Activated naive CD8-positive, alpha-beta T cell treated with anti-CD3 and anti-CD28 coated beads, Interleukin-2, amount 50 U/mL, for 24 hours (primary cell): ENCODE data around the gene CHMP2A.

Source experiments
- ATAC-seq: fragments of 150-1000 bp; cut with Tn5 transposase; one replicate; pipeline ENCODE4 v1.10.0; 2021
- DNase-seq: peaks from one replicate; pipeline ENCODE4 v3.0.0; 2021
- H3K27ac Mint-ChIP-seq: one replicate; pipeline ENCODE4 v1.8.0; 2021; ENCODE audit warnings: mild to moderate bottlenecking, mixed read lengths
- H3K27me3 Mint-ChIP-seq: one replicate; pipeline ENCODE4 v1.8.0; 2021; ENCODE audit warnings: mixed read lengths
- H3K36me3 Mint-ChIP-seq: one replicate; pipeline ENCODE4 v1.8.0; 2021; ENCODE audit warnings: low read depth, mixed read lengths
- H3K4me1 Mint-ChIP-seq: one replicate; pipeline ENCODE4 v1.8.0; 2021; ENCODE audit warnings: mixed read lengths
- H3K4me3 Mint-ChIP-seq: one replicate; pipeline ENCODE4 v1.8.0; 2021; ENCODE audit warnings: mild to moderate bottlenecking, moderate library complexity, mixed read lengths
- H3K9me3 Mint-ChIP-seq: one replicate; pipeline ENCODE4 v1.8.0; 2021; ENCODE audit warnings: mixed read lengths

The CHMP2A gene

DNA sequence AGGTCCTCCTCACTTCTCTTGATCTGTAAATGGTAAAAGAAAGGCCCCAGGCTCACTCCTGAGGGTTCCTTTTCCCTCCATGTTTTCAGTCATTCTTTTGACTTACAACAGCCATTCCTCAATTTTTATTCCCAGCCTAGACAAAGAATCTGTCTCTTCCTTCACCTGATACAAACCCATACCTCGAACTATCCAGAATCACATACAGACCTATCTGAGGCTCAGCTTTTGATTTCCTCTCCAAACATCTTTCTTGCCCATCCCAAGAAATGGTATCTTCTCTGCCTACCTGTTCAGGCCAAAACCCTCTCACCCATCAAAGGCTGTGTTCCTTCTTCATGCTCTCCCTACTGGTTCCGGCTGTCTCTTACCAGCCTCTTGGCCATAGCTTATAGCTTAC is 2.2 kb downstream of the CHMP2A start:
- Mint-ChIP-seq H3K27me3 (no peaks in the 10 kb centered on the region), H3K4me3 (peak overlapping the region; percentile 99), H3K4me1 (peaks cover 58% of the 10 kb centered on the region), H3K36me3 (peaks cover 73% of the 10 kb centered on the region), H3K9me3 (no peaks in the 10 kb centered on the region), H3K27ac (peak overlapping the region; percentile 69)
- DNase-seq, result no peak
- no peak for ATAC-seq

- Mint-ChIP-seq H3K27ac (no peak overlapping the region), H3K36me3 (peaks cover 74% of the 10 kb centered on the region), H3K9me3 (no peaks in the 10 kb centered on the region), H3K27me3 (no peaks in the 10 kb centered on the region), H3K4me1 (peaks cover 58% of the 10 kb centered on the region), H3K4me3 (no peak overlapping the region)
- ATAC-seq (no peak), DNase-seq (no peak)
These were observed 3.1 kb downstream of the CHMP2A start for GRCh38 chr19:58551577-58552471.

- Mint-ChIP-seq H3K4me1 (peaks cover 58% of the 10 kb centered on the region), H3K36me3 (peaks cover 74% of the 10 kb centered on the region), H3K4me3 (no peak overlapping the region), H3K9me3 (no peaks in the 10 kb centered on the region), H3K27ac (peak overlapping the region; percentile 62), H3K27me3 (no peaks in the 10 kb centered on the region)
- ATAC-seq (no peak), DNase-seq (no peak)
These were observed 3.8 kb downstream of the CHMP2A start for GRCh38 chr19:58551123-58551497.

GRCh38 chr19:58550362-58551122 is 4.4 kb downstream of the CHMP2A start:
- DNase-seq (no peak), ATAC-seq (no peak)
- Mint-ChIP-seq H3K4me3 (no peak overlapping the region), H3K27ac (peak overlapping the region; percentile 62), H3K4me1 (peaks cover 62% of the 10 kb centered on the region), H3K9me3 (no peaks in the 10 kb centered on the region), H3K36me3 (peaks cover 76% of the 10 kb centered on the region), H3K27me3 (no peaks in the 10 kb centered on the region)

DNA sequence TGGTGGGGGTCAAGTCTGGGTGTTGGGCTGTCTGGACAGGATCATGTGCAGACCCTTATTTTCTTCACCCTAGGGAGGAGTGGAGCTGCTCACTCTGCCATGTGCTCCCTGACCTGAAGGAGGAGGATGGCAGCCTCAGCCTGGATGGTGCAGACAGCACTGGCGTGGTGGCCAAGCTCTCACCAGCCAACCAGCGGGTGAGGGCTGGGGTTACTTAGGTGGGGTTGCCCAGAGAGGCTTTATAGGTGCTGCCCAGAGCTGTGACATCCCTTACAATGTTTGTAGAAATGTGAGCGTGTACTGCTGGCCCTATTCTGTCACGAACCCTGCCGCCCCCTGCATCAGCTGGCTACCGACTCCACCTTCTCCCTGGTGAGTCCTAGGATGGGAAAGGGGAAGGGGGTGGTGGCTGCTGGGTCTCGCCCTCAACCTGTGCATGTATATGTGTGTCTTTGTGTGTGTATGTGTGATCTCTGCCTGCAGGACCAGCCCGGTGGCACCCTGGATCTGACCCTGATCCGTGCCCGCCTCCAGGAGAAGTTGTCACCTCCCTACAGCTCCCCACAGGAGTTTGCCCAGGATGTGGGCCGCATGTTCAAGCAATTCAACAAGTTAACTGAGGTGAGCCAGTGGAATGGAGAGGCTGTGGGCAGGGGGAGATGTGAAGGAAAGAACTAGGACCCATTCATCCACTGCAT is 5.1 kb downstream of the CHMP2A start:
- no peak for ATAC-seq
- peak overlapping the region; percentile 59 for H3K27ac Mint-ChIP-seq
- H3K36me3 Mint-ChIP-seq, result peaks cover 75% of the 10 kb centered on the region
- H3K9me3 Mint-ChIP-seq, result no peaks in the 10 kb centered on the region
- DNase-seq, result no peak
- H3K27me3 Mint-ChIP-seq, result no peaks in the 10 kb centered on the region
- peaks cover 58% of the 10 kb centered on the region for H3K4me1 Mint-ChIP-seq
- no peak overlapping the region for H3K4me3 Mint-ChIP-seq

- Mint-ChIP-seq H3K36me3 (peaks cover 70% of the 10 kb centered on the region), H3K9me3 (no peaks in the 10 kb centered on the region), H3K4me3 (no peak overlapping the region), H3K27ac (no peak overlapping the region), H3K27me3 (no peaks in the 10 kb centered on the region), H3K4me1 (peaks cover 51% of the 10 kb centered on the region)
- ATAC-seq (no peak), DNase-seq (no peak)
These were observed 5.8 kb downstream of the CHMP2A start for GRCh38 chr19:58548859-58549663.

DNA sequence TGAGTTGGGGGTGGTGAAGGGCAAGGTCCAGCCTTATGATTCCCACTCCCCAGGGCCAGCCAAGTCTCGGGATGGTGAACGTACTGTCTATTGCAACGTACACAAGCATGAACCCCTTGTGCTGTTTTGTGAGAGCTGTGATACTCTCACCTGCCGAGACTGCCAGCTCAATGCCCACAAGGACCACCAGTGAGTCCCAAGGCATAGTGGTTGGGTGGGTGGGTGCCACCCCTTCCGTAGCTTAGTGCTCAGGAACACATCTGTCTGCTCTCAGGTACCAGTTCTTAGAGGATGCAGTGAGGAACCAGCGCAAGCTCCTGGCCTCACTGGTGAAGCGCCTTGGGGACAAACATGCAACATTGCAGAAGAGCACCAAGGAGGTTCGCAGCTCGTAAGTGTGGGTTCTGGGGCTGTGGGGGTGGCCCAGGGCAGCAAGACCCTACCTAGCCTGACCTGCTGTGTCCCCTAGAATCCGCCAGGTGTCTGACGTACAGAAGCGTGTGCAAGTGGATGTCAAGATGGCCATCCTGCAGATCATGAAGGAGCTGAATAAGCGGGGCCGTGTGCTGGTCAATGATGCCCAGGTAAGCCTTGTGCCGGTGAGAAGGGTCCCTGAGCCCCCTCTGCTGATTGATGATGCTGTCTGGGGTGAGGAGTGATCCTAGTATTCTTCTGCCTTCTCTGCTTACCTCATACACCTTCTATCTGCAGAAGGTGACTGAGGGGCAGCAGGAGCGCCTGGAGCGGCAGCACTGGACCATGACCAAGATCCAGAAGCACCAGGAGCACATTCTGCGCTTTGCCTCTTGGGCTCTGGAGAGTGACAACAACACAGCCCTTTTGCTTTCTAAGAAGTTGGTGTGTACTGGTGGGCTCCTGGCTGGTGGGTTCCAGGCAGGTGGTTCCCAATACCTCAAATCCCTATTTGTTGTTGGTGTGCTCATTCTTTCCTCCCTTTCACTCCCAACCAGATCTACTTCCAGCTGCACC is 7.3 kb downstream of the CHMP2A start:
- ATAC-seq (no peak), DNase-seq (no peak)
- Mint-ChIP-seq H3K27me3 (peaks cover 7% of the 10 kb centered on the region), H3K4me1 (peaks cover 47% of the 10 kb centered on the region), H3K27ac (peak overlapping the region; percentile 75), H3K4me3 (peak overlapping the region; percentile 96), H3K9me3 (no peaks in the 10 kb centered on the region), H3K36me3 (peaks cover 60% of the 10 kb centered on the region)

GRCh38 chr19:58546019-58546530 is 8.8 kb downstream of the CHMP2A start:
- ATAC-seq, result no peak
- peak overlapping the region; percentile 96 for H3K4me3 Mint-ChIP-seq
- peak overlapping the region; percentile 92 for H3K27ac Mint-ChIP-seq
- H3K36me3 Mint-ChIP-seq, result peaks cover 49% of the 10 kb centered on the region
- peaks cover 45% of the 10 kb centered on the region for H3K4me1 Mint-ChIP-seq
- no peaks in the 10 kb centered on the region for H3K9me3 Mint-ChIP-seq
- H3K27me3 Mint-ChIP-seq, result peaks cover 8% of the 10 kb centered on the region
- no peak for DNase-seq

DNA sequence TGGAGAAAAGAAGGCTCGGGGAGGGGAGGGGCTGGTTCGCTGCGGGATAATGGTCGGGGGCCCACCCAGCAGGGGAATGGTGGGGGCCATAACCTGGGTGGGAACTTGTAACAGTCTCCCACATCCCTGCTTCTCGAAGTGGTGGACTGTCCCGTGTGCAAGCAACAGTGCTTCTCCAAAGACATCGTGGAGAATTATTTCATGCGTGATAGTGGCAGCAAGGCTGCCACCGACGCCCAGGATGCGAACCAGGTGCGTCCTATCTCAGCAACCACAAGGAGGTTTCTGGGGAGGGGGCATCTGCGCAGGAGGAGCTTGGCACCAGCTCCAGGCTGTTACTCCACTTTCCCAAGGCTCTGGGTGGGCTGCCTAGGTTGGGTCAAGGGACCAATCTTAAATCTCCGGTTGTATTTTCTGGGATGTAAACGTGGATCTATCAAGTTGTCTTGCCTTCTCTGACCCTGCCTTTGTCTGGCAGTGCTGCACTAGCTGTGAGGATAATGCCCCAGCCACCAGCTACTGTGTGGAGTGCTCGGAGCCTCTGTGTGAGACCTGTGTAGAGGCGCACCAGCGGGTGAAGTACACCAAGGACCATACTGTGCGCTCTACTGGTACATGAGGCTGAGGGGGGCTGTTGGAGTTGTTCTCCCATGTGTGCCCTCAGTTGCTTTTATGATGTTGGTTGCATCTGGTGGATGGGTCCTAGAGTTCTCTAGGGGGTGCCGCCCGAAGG is 9.5 kb downstream of the CHMP2A start:
- Mint-ChIP-seq H3K27me3 (peaks cover 9% of the 10 kb centered on the region), H3K27ac (peak overlapping the region; percentile 92), H3K36me3 (peaks cover 47% of the 10 kb centered on the region), H3K9me3 (no peaks in the 10 kb centered on the region), H3K4me3 (peak overlapping the region; percentile 96), H3K4me1 (peaks cover 44% of the 10 kb centered on the region)
- DNase-seq, result no peak
- ATAC-seq, result no peak

DNA sequence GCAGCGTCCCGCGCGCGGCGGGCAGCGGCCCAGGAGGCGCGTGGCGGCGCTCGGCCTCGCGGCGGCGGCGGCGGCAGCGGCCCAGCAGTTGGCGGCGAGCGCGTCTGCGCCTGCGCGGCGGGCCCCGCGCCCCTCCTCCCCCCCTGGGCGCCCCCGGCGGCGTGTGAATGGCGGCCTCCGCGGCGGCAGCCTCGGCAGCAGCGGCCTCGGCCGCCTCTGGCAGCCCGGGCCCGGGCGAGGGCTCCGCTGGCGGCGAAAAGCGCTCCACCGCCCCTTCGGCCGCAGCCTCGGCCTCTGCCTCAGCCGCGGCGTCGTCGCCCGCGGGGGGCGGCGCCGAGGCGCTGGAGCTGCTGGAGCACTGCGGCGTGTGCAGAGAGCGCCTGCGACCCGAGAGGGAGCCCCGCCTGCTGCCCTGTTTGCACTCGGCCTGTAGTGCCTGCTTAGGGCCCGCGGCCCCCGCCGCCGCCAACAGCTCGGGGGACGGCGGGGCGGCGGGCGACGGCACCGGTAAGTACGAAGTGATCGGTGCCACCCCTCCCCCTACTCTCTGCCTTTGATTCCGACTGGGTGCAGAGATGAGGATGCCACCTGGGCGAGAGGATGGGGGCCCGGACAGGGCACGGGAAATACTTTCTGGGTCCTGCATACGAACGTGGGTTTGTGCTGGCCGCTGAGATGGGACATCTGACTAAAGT is 10.2 kb downstream of the CHMP2A start:
- peak overlapping the region; percentile 96 for H3K4me3 Mint-ChIP-seq
- H3K9me3 Mint-ChIP-seq, result no peaks in the 10 kb centered on the region
- H3K4me1 Mint-ChIP-seq, result peaks cover 41% of the 10 kb centered on the region
- H3K36me3 Mint-ChIP-seq, result peaks cover 42% of the 10 kb centered on the region
- DNase-seq, result peak; percentile 81
- peaks cover 13% of the 10 kb centered on the region for H3K27me3 Mint-ChIP-seq
- ATAC-seq, result peak; percentile 34
- H3K27ac Mint-ChIP-seq, result peak overlapping the region; percentile 97

DNA sequence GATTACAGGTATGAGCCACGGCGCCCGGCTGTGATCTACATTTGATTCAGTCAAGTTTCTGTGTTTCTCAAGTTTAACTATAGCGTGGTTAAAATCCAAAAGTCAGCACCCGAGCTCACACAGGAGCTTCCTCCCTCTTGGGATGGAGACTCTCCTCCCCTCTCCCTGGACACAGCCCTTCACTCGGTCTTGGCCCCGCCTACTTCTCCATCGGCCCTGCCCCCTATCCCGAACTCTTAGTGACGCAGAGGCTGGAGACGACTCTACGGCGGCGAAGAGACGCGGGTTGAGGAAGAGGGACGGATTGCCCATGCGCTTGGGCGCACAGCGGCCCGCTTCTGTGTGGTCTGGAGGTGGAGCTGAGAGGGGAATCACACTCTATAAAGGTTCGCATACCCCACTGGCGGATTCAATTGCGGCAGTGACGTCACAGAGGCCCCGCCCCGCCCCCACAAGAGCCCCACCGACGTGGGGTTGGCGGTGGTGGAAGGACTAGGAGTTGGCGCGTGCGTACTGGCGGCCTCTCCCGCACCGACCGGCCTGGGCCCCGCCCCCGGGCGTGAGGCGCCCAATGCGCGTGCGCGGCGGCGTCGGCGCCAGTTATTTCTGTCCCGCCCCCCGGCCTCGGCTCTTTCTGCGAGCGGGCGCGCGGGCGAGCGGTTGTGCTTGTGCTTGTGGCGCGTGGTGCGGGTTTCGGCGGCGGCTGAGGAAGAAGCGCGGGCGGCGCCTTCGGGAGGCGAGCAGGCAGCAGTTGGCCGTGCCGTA is 10.9 kb downstream of the CHMP2A start, which contains the start of gene TRIM28:
TRIM28 (plus strand) TSS at position 239 of the 765 bp plus-strand sequence. CDS start 694 bp downstream, outside the sequence.
- Mint-ChIP-seq H3K4me1 (peaks cover 40% of the 10 kb centered on the region), H3K27ac (peak within 1 kb of the TSS; percentile 97), H3K9me3 (no peaks in the 10 kb centered on the region), H3K4me3 (peak within 1 kb of the TSS; percentile 96), H3K27me3 (peaks cover 19% of the 10 kb centered on the region), H3K36me3 (peaks cover 38% of the 10 kb centered on the region)
- DNase-seq, result peak; percentile 100
- peak; percentile 99 for ATAC-seq
